ENCODE results near the gene SETBP1.

SETBP1 gene

GRCh38 chr18:44804033-44804432 lies 123.3 kb downstream of the SETBP1 start:
- Histone ChIP-seq H3K4me1 (ENCODE audit: control insufficient read depth, insufficient read depth, low read length) (peaks cover 17% of the 10 kb centered on the region), H3K9ac (ENCODE audit: low read length) (no peak overlapping the region), H3K36me3 (ENCODE audit: control insufficient read depth, insufficient read depth, low read length) (no peaks in the 10 kb centered on the region), H3K27me3 (ENCODE audit: control insufficient read depth, insufficient read depth, low read length) (no peaks in the 10 kb centered on the region), H3K4me3 (ENCODE audit: low read depth, low read length) (no peak overlapping the region), H3K9me3 (ENCODE audit: control insufficient read depth, insufficient read depth, low read depth, low read length) (no peaks in the 10 kb centered on the region), H3K27ac (ENCODE audit: low read depth, low read length) (no peak overlapping the region)

- Histone ChIP-seq H3K4me3 (ENCODE audit: low read depth, low read length) (no peak overlapping the region), H3K27ac (ENCODE audit: low read depth, low read length) (no peak overlapping the region), H3K9ac (ENCODE audit: low read length) (no peak overlapping the region), H3K27me3 (ENCODE audit: control insufficient read depth, insufficient read depth, low read length) (no peaks in the 10 kb centered on the region), H3K9me3 (ENCODE audit: control insufficient read depth, insufficient read depth, low read depth, low read length) (no peaks in the 10 kb centered on the region), H3K36me3 (ENCODE audit: control insufficient read depth, insufficient read depth, low read length) (no peaks in the 10 kb centered on the region), H3K4me1 (ENCODE audit: control insufficient read depth, insufficient read depth, low read length) (peaks cover 14% of the 10 kb centered on the region)
Observed at GRCh38 chr18:44805176-44805575, 124.5 kb downstream of the SETBP1 start.

- Histone ChIP-seq H3K27me3 (ENCODE audit: control insufficient read depth, insufficient read depth, low read length) (no peaks in the 10 kb centered on the region), H3K9me3 (ENCODE audit: control insufficient read depth, insufficient read depth, low read depth, low read length) (no peaks in the 10 kb centered on the region), H3K27ac (ENCODE audit: low read depth, low read length) (no peak overlapping the region), H3K4me1 (ENCODE audit: control insufficient read depth, insufficient read depth, low read length) (peaks cover 14% of the 10 kb centered on the region), H3K36me3 (ENCODE audit: control insufficient read depth, insufficient read depth, low read length) (no peaks in the 10 kb centered on the region), H3K4me3 (ENCODE audit: low read depth, low read length) (no peak overlapping the region), H3K9ac (ENCODE audit: low read length) (no peak overlapping the region)
Observed at GRCh38 chr18:44805643-44806042, 125.0 kb downstream of the SETBP1 start.

- Histone ChIP-seq H3K9me3 (ENCODE audit: control insufficient read depth, insufficient read depth, low read depth, low read length) (no peaks in the 10 kb centered on the region), H3K4me3 (ENCODE audit: low read depth, low read length) (no peak overlapping the region), H3K36me3 (ENCODE audit: control insufficient read depth, insufficient read depth, low read length) (no peaks in the 10 kb centered on the region), H3K27ac (ENCODE audit: low read depth, low read length) (no peak overlapping the region), H3K9ac (ENCODE audit: low read length) (no peak overlapping the region), H3K27me3 (ENCODE audit: control insufficient read depth, insufficient read depth, low read length) (no peaks in the 10 kb centered on the region), H3K4me1 (ENCODE audit: control insufficient read depth, insufficient read depth, low read length) (peaks cover 7% of the 10 kb centered on the region)
Observed at GRCh38 chr18:44807766-44808165, 127.1 kb downstream of the SETBP1 start.

GRCh38 chr18:44811572-44812125 lies 131.0 kb downstream of the SETBP1 start:
- Histone ChIP-seq H3K27me3 (ENCODE audit: control insufficient read depth, insufficient read depth, low read length) (no peaks in the 10 kb centered on the region), H3K9ac (ENCODE audit: low read length) (no peak overlapping the region), H3K4me1 (ENCODE audit: control insufficient read depth, insufficient read depth, low read length) (peaks cover 6% of the 10 kb centered on the region; the same call in 1 of the 2 replicates), H3K27ac (ENCODE audit: low read depth, low read length) (no peak overlapping the region), H3K4me3 (ENCODE audit: low read depth, low read length) (no peak overlapping the region), H3K9me3 (ENCODE audit: control insufficient read depth, insufficient read depth, low read depth, low read length) (no peaks in the 10 kb centered on the region), H3K36me3 (ENCODE audit: control insufficient read depth, insufficient read depth, low read length) (no peaks in the 10 kb centered on the region)

GRCh38 chr18:44812426-44812825 lies 131.7 kb downstream of the SETBP1 start:
- Histone ChIP-seq H3K4me3 (ENCODE audit: low read depth, low read length) (no peak overlapping the region), H3K27ac (ENCODE audit: low read depth, low read length) (no peak overlapping the region), H3K9ac (ENCODE audit: low read length) (no peak overlapping the region), H3K36me3 (ENCODE audit: control insufficient read depth, insufficient read depth, low read length) (no peaks in the 10 kb centered on the region), H3K4me1 (ENCODE audit: control insufficient read depth, insufficient read depth, low read length) (peaks cover 7% of the 10 kb centered on the region; the same call in 1 of the 2 replicates), H3K9me3 (ENCODE audit: control insufficient read depth, insufficient read depth, low read depth, low read length) (no peaks in the 10 kb centered on the region), H3K27me3 (ENCODE audit: control insufficient read depth, insufficient read depth, low read length) (no peaks in the 10 kb centered on the region)

- no peaks in the 10 kb centered on the region for H3K9me3 ChIP-seq (ENCODE audit: control insufficient read depth, insufficient read depth, low read depth, low read length)
- no peaks in the 10 kb centered on the region for H3K27me3 ChIP-seq (ENCODE audit: control insufficient read depth, insufficient read depth, low read length)
- no peak overlapping the region for H3K27ac ChIP-seq (ENCODE audit: low read depth, low read length)
- peaks cover 7% of the 10 kb centered on the region; the same call in 1 of the 2 replicates for H3K4me1 ChIP-seq (ENCODE audit: control insufficient read depth, insufficient read depth, low read length)
- H3K36me3 ChIP-seq (ENCODE audit: control insufficient read depth, insufficient read depth, low read length): no peaks in the 10 kb centered on the region
- H3K9ac ChIP-seq (ENCODE audit: low read length): no peak overlapping the region
- H3K4me3 ChIP-seq (ENCODE audit: low read depth, low read length): no peak overlapping the region
Observed at GRCh38 chr18:44813586-44813985, 132.9 kb downstream of the SETBP1 start.

- Histone ChIP-seq H3K4me3 (ENCODE audit: low read depth, low read length) (no peak overlapping the region), H3K4me1 (ENCODE audit: control insufficient read depth, insufficient read depth, low read length) (peaks cover 7% of the 10 kb centered on the region; the same call in 1 of the 2 replicates), H3K36me3 (ENCODE audit: control insufficient read depth, insufficient read depth, low read length) (no peaks in the 10 kb centered on the region), H3K27ac (ENCODE audit: low read depth, low read length) (no peak overlapping the region), H3K9ac (ENCODE audit: low read length) (no peak overlapping the region), H3K9me3 (ENCODE audit: control insufficient read depth, insufficient read depth, low read depth, low read length) (no peaks in the 10 kb centered on the region), H3K27me3 (ENCODE audit: control insufficient read depth, insufficient read depth, low read length) (no peaks in the 10 kb centered on the region)
Observed at GRCh38 chr18:44815108-44815507, 134.4 kb downstream of the SETBP1 start.

GRCh38 chr18:44816050-44816449 lies 135.4 kb downstream of the SETBP1 start:
- peaks cover 7% of the 10 kb centered on the region; the same call in 1 of the 2 replicates for H3K4me1 ChIP-seq (ENCODE audit: control insufficient read depth, insufficient read depth, low read length)
- H3K27ac ChIP-seq (ENCODE audit: low read depth, low read length): no peak overlapping the region
- no peaks in the 10 kb centered on the region for H3K36me3 ChIP-seq (ENCODE audit: control insufficient read depth, insufficient read depth, low read length)
- no peaks in the 10 kb centered on the region for H3K27me3 ChIP-seq (ENCODE audit: control insufficient read depth, insufficient read depth, low read length)
- no peaks in the 10 kb centered on the region for H3K9me3 ChIP-seq (ENCODE audit: control insufficient read depth, insufficient read depth, low read depth, low read length)
- H3K9ac ChIP-seq (ENCODE audit: low read length): no peak overlapping the region
- H3K4me3 ChIP-seq (ENCODE audit: low read depth, low read length): no peak overlapping the region

GRCh38 chr18:44816477-44816876 lies 135.8 kb downstream of the SETBP1 start:
- Histone ChIP-seq H3K9ac (ENCODE audit: low read length) (no peak overlapping the region), H3K4me3 (ENCODE audit: low read depth, low read length) (no peak overlapping the region), H3K27ac (ENCODE audit: low read depth, low read length) (no peak overlapping the region), H3K4me1 (ENCODE audit: control insufficient read depth, insufficient read depth, low read length) (peaks cover 7% of the 10 kb centered on the region; the same call in 1 of the 2 replicates), H3K9me3 (ENCODE audit: control insufficient read depth, insufficient read depth, low read depth, low read length) (no peaks in the 10 kb centered on the region), H3K36me3 (ENCODE audit: control insufficient read depth, insufficient read depth, low read length) (no peaks in the 10 kb centered on the region), H3K27me3 (ENCODE audit: control insufficient read depth, insufficient read depth, low read length) (no peaks in the 10 kb centered on the region)

GRCh38 chr18:44817831-44818473 lies 137.3 kb downstream of the SETBP1 start:
- H3K27ac ChIP-seq (ENCODE audit: low read depth, low read length): no peak overlapping the region

More at GRCh38 chr18:44817831-44818473, 137.3 kb downstream of the SETBP1 start:
- Histone ChIP-seq H3K4me3 (ENCODE audit: low read depth, low read length) (no peak overlapping the region), H3K9ac (ENCODE audit: low read length) (no peak overlapping the region), H3K27me3 (ENCODE audit: control insufficient read depth, insufficient read depth, low read length) (no peaks in the 10 kb centered on the region), H3K9me3 (ENCODE audit: control insufficient read depth, insufficient read depth, low read depth, low read length) (no peaks in the 10 kb centered on the region), H3K4me1 (ENCODE audit: control insufficient read depth, insufficient read depth, low read length) (peaks cover 7% of the 10 kb centered on the region; the same call in 1 of the 2 replicates), H3K36me3 (ENCODE audit: control insufficient read depth, insufficient read depth, low read length) (no peaks in the 10 kb centered on the region)

Data from HUES6 (cell line).